Psoas muscle (tissue), 8 donors: ENCODE results near the gene KMT2B. TPM values are rescaled to one million over a fixed set of nuclear protein-coding genes. Genes with fewer than 3 reads are reported as not detected.

Experiments used
- ATAC-seq, 4 donors: fragments of 200-7000 bp; cut with Tn5 transposase; one replicate each; pipeline ENCODE4 v1.9.1; 2020; ENCODE audit warnings: moderate library complexity in 3 of 4, mild to moderate bottlenecking in 2 of 4
- DNase-seq, 2 donors: peaks; one replicate each; pipeline ENCODE4 v3.0.0-alpha.2; 2020
- H3K27ac ChIP-seq: fragments of 200-600 bp; one replicate; pipeline ENCODE4 v1.8.0; 2022
- H3K27me3 ChIP-seq, 3 donors: fragments of 200-600 bp in 1 of 3; one replicate each; pipeline versions ENCODE4 v1.6.1 to v1.8.0; 2013 to 2022; ENCODE audit warnings: low read length in 2 of 3, mild to moderate bottlenecking in 2 of 3, moderate library complexity in 1 of 3; ENCODE audit not compliant: insufficient read depth in 3 of 3
- H3K36me3 ChIP-seq, 2 donors: fragments of 200-600 bp in 1 of 2; one replicate each; pipeline versions ENCODE4 v1.6.1 to v1.8.0; 2013 to 2022; ENCODE audit warnings: low read depth in 1 of 2, mild to moderate bottlenecking in 1 of 2, moderate library complexity in 1 of 2; ENCODE audit not compliant: insufficient read depth in 1 of 2
- H3K4me1 ChIP-seq: fragments of 200-600 bp; one replicate; pipeline ENCODE4 v1.8.0; 2022
- H3K4me3 ChIP-seq: fragments of 200-600 bp; one replicate; pipeline ENCODE4 v1.8.0; 2022; ENCODE audit warnings: mild to moderate bottlenecking
- H3K9me3 ChIP-seq: fragments of 200-600 bp; one replicate; pipeline ENCODE4 v1.8.0; 2022
- CTCF ChIP-seq: fragments of 200-600 bp; IDR thresholded peaks from one replicate; pipeline ENCODE4 v1.8.0; 2022; ENCODE audit warnings: antibody characterized with exemption
- WGBS, 3 donors: extraction: QIAGEN DNeasy Blood & Tissue Kit; methylation state at CpG; one replicate each; pipeline versions ENCODE4 v1.1.6 to v1.1.7; 2013; 5-methylcytosine and 5-hydroxymethylcytosine counted together
- intact Hi-C, 2 donors: fragments of 100-400 bp; cut with DNase I; formaldehyde crosslinking; loops; one replicate each; pipeline versions ENCODE4 v1.11.0 to v1.14.2; 2022
- polyA plus RNA-seq, 3 donors: library from polyadenylated mRNA; stranded (reverse); fragments of 200-250 nt; gene quantifications; one replicate each; pipeline ENCODE4 v1.2.3, GENCODE V29; 2013
- total RNA-seq, 4 donors: library from RNA; stranded (reverse); fragmentation: NEBNext Ultra II Directional in 2 of 4; extraction: Animal tissue kit (Norgen Biotek cat#: 25700) in 2 of 4; gene quantifications; one replicate each; pipeline versions ENCODE4 v1.2.1 to v1.2.4, GENCODE V29; 2021 to 2023
- donor health status: healthy with polysubstance abuse.
- donor health status: DM: no; HTN: no; CAD: no; lungs with moderate emphysema.
- donor health status: Bipolar disorder and iron deficiency.
- donor health status: healthy.
- donor health status: DM: yes; HTN: yes; CAD: no.
- donor health status: DM: no; HTN: no; CAD: no.
- donor health status: DM: no; HTN: no; CAD: no.
- donor health status: DM: yes; HTN: yes; CAD: no.

The KMT2B gene
- total and polyA plus RNA-seq, 7 donors: 13.4 to 29.0 (median 20.0) TPM

GRCh38 chr19:35773020-35773806, 55.4 kb downstream of the KMT2B start:
- no peak for TF ChIP-seq CTCF
- WGBS, 3 donors: 45 to 59% (median 49%) methylated on average over 9 of the region's 9 CpGs
- Histone ChIP-seq H3K27me3 (no peaks in the 10 kb centered on the region), H3K4me1 (peaks cover 7% of the 10 kb centered on the region), H3K36me3 (no peaks in the 10 kb centered on the region), H3K4me3 (no peak overlapping the region), H3K9me3 (no peaks in the 10 kb centered on the region), H3K27ac (no peak overlapping the region)
- intact Hi-C loops: no loop called here
- ATAC-seq: no peak
- DNase-seq: no peak

GRCh38 chr19:35774274-35775045, 56.7 kb downstream of the KMT2B start:
- ATAC-seq (peak in 1 of 4 donors; percentile 10), DNase-seq (no peak)
- intact Hi-C loops: no loop called here
- no peak overlapping the region for H3K27ac ChIP-seq
- H3K27me3 ChIP-seq: no peaks in the 10 kb centered on the region
- no peaks in the 10 kb centered on the region for H3K9me3 ChIP-seq
- no peak for TF ChIP-seq CTCF
- peaks cover 0 to 12% of the 10 kb centered on the region in 2 donors for H3K36me3 ChIP-seq
- 33 to 50% (median 40%) methylated on average over 16 of the region's 16 CpGs for WGBS, 3 donors
- peaks cover 7% of the 10 kb centered on the region for H3K4me1 ChIP-seq
- H3K4me3 ChIP-seq: peak overlapping the region; percentile 95

GRCh38 chr19:35775046-35775297, 57.2 kb downstream of the KMT2B start:
- ATAC-seq (peak; percentile 9 to 43 (median 20)), DNase-seq (no peak)
- no peak for TF ChIP-seq CTCF
- WGBS, 3 donors: 7 to 34% (median 21%) methylated on average over 9 of the region's 9 CpGs
- Histone ChIP-seq H3K4me3 (peak overlapping the region; percentile 95), H3K27ac (no peak overlapping the region), H3K27me3 (no peaks in the 10 kb centered on the region), H3K9me3 (no peaks in the 10 kb centered on the region), H3K4me1 (peaks cover 7% of the 10 kb centered on the region), H3K36me3 (peaks cover 0 to 15% of the 10 kb centered on the region in 2 donors)
- intact Hi-C loops: no loop called here

GRCh38 chr19:35775298-35776101, 57.7 kb downstream of the KMT2B start, which contains the start of gene ARHGAP33:
ARHGAP33 (plus strand) TSS chr19:35775564; CDS start chr19:35775659, 95 bp downstream.
- Histone ChIP-seq H3K27me3 (no peaks in the 10 kb centered on the region), H3K4me3 (peak within 1 kb of the TSS; percentile 95), H3K27ac (peak within 1 kb of the TSS; percentile 30), H3K36me3 (peaks cover 0 to 19% of the 10 kb centered on the region in 2 donors), H3K9me3 (no peaks in the 10 kb centered on the region), H3K4me1 (peaks cover 7% of the 10 kb centered on the region)
- peak; percentile 99 to 100 for DNase-seq
- intact Hi-C loops: no loop called here
- peak; percentile 98 to 100 (median 99) for ATAC-seq
- TF ChIP-seq CTCF: no peak
- WGBS, 3 donors: 0 to 1% (median 0%) methylated on average over 42 to 82 of the region's 82 CpGs
